ENCODE data around the gene NID2. TPM values are rescaled to one million over a fixed set of nuclear protein-coding genes. Genes with fewer than 3 reads are reported as not detected.

NID2 gene
- total and polyA plus RNA-seq, 4 donors, result 3.4 to 116 (median 7.8) TPM

DNA sequence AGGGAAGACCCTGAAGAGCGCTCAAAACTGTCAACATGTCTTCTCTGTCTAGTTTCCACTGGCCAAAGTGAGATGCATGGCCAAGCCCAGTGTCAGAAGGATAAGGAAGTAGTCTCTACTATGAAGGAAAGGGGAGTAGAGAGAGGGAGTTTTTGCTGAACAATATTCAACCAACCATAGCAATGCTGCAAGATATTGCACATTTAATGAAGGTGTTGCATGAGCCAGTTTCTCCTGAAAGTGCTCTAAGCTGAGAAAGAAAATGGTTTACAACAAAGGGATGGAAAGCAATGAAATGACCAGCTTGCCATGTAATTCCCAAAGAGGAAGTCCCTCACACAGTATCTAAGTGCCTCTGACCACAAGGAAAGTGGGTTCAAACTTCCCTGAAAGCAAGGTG lies 40.0 kb upstream of the NID2 start:
- Histone ChIP-seq H3K36me3 (ENCODE audit: control insufficient read depth in 4 of 4, insufficient read depth in 4 of 4, low read length in 4 of 4) (no peaks in the 10 kb centered on the region), H3K9ac (ENCODE audit: insufficient read depth in 1 of 2, low read length in 2 of 2) (no peak overlapping the region), H3K27ac (ENCODE audit: low read depth in 1 of 2, low read length in 1 of 2) (no peak overlapping the region), H3K27me3 (ENCODE audit: control insufficient read depth in 3 of 3, insufficient read depth in 3 of 3, low read length in 2 of 3) (no peaks in the 10 kb centered on the region), H3K4me1 (ENCODE audit: control insufficient read depth in 5 of 5, insufficient read depth in 5 of 5, low read length in 5 of 5) (peaks cover 0 to 13% (median 4%) of the 10 kb centered on the region in 5 donors), H3K9me3 (ENCODE audit: control insufficient read depth in 4 of 4, insufficient read depth in 3 of 4, low read length in 3 of 4) (no peaks in the 10 kb centered on the region), H3K4me3 (no peak overlapping the region)
- TF ChIP-seq, protein P1, sequence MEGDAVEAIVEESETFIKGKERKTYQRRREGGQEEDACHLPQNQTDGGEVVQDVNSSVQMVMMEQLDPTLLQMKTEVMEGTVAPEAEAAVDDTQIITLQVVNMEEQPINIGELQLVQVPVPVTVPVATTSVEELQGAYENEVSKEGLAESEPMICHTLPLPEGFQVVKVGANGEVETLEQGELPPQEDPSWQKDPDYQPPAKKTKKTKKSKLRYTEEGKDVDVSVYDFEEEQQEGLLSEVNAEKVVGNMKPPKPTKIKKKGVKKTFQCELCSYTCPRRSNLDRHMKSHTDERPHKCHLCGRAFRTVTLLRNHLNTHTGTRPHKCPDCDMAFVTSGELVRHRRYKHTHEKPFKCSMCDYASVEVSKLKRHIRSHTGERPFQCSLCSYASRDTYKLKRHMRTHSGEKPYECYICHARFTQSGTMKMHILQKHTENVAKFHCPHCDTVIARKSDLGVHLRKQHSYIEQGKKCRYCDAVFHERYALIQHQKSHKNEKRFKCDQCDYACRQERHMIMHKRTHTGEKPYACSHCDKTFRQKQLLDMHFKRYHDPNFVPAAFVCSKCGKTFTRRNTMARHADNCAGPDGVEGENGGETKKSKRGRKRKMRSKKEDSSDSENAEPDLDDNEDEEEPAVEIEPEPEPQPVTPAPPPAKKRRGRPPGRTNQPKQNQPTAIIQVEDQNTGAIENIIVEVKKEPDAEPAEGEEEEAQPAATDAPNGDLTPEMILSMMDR (IDR thresholded peaks at IDR 0.05; ENCODE audit: control extremely low read depth, extremely low read depth), result no peak
- DNase-seq (no peak), ATAC-seq (ENCODE audit: insufficient read depth, low FRiP score) (no peak)
- WGBS, 2 donors, result 93 to 97% methylated on average over 1 of the region's 1 CpG

DNA sequence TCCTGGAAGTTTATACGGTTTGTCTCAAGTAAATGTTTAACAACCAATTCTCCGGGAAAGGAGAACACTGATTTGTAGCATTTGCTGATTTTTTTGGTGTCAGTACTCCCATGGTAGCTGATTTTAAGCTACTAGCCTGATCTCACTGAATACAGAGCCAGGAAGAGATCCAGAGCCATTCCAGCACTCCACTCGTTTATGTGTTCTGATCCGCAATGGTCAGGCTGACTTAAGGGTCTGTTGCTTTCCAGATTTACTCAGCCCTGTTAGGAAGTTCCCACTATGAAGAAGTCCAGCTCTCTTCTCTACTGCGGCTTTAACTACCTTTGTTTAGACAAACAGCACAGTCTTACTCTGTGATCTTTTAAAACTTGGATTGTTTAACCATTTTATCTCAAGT lies 38.0 kb upstream of the NID2 start:
- 55 to 71% methylated on average over 5 of the region's 5 CpGs for WGBS, 2 donors
- TF ChIP-seq, protein P1 (IDR thresholded peaks at IDR 0.05; ENCODE audit: control extremely low read depth, extremely low read depth), result no peak
- H3K36me3 ChIP-seq (ENCODE audit: control insufficient read depth in 4 of 4, insufficient read depth in 4 of 4, low read length in 4 of 4), result no peaks in the 10 kb centered on the region
- no peak overlapping the region for H3K4me3 ChIP-seq
- H3K9me3 ChIP-seq (ENCODE audit: control insufficient read depth in 4 of 4, insufficient read depth in 3 of 4, low read length in 3 of 4), result no peaks in the 10 kb centered on the region
- no peak overlapping the region for H3K9ac ChIP-seq (ENCODE audit: insufficient read depth in 1 of 2, low read length in 2 of 2)
- DNase-seq (peak in 1 of 3 donors; percentile 27), ATAC-seq (ENCODE audit: insufficient read depth, low FRiP score) (no peak)
- H3K27ac ChIP-seq (ENCODE audit: low read depth in 1 of 2, low read length in 1 of 2), result no peak overlapping the region
- H3K4me1 ChIP-seq (ENCODE audit: control insufficient read depth in 5 of 5, insufficient read depth in 5 of 5, low read length in 5 of 5), result peaks cover 0 to 20% (median 4%) of the 10 kb centered on the region in 5 donors
- H3K27me3 ChIP-seq (ENCODE audit: control insufficient read depth in 3 of 3, insufficient read depth in 3 of 3, low read length in 2 of 3), result no peaks in the 10 kb centered on the region

DNA sequence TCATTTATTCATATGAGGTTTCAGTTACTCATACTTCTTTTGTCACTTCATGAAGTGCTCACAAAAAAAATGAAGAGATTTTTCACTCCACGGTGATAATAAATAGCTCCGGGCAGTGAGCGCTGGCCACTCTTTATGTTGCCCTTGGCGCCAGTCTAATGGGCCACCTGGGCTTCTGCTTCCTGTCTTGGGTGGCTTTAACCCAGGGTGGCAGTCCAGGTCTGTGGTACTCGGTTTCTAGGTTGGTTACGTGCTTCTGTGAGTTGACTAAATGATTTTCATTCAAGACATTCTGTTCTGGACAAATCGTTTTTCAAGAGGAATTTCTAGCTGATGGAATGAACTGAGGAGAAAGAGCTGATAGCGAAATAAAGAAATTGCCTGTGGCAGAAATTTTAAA lies 34.6 kb upstream of the NID2 start:
- H3K36me3 ChIP-seq (ENCODE audit: control insufficient read depth in 4 of 4, insufficient read depth in 4 of 4, low read length in 4 of 4), result no peaks in the 10 kb centered on the region
- H3K9ac ChIP-seq (ENCODE audit: insufficient read depth in 1 of 2, low read length in 2 of 2), result no peak overlapping the region
- H3K9me3 ChIP-seq (ENCODE audit: control insufficient read depth in 4 of 4, insufficient read depth in 3 of 4, low read length in 3 of 4), result no peaks in the 10 kb centered on the region
- TF ChIP-seq, protein P1 (IDR thresholded peaks at IDR 0.05; ENCODE audit: control extremely low read depth, extremely low read depth), result no peak
- DNase-seq (no peak), ATAC-seq (ENCODE audit: insufficient read depth, low FRiP score) (no peak)
- H3K4me3 ChIP-seq, result no peak overlapping the region
- no peak overlapping the region for H3K27ac ChIP-seq (ENCODE audit: low read depth in 1 of 2, low read length in 1 of 2)
- 90 to 94% methylated on average over 8 of the region's 8 CpGs for WGBS, 2 donors
- no peaks in the 10 kb centered on the region for H3K27me3 ChIP-seq (ENCODE audit: control insufficient read depth in 3 of 3, insufficient read depth in 3 of 3, low read length in 2 of 3)
- H3K4me1 ChIP-seq (ENCODE audit: control insufficient read depth in 5 of 5, insufficient read depth in 5 of 5, low read length in 5 of 5), result peaks cover 0 to 14% (median 0%) of the 10 kb centered on the region in 5 donors

DNA sequence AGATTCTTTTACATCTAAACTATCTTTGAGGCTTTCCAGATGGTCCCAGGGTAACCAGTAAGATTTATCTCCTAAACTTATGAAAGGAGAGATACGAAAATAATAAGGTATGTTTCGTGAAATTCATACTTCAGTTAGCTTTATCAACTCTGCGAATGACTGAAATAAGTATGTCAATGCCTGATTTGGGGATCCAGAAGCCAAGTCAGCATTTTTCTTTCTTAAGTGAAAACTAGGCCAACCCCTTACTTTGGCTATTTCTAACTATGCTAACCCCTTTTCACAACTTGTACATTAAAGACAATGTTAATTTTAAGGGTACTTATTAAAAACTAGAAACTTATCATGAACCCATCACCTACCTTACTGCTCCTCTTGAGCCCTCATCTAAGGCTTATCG lies 26.9 kb upstream of the NID2 start:
- Histone ChIP-seq H3K36me3 (ENCODE audit: control insufficient read depth in 4 of 4, insufficient read depth in 4 of 4, low read length in 4 of 4) (no peaks in the 10 kb centered on the region), H3K4me3 (no peak overlapping the region), H3K9me3 (ENCODE audit: control insufficient read depth in 4 of 4, insufficient read depth in 3 of 4, low read length in 3 of 4) (no peaks in the 10 kb centered on the region), H3K27me3 (ENCODE audit: control insufficient read depth in 3 of 3, insufficient read depth in 3 of 3, low read length in 2 of 3) (no peaks in the 10 kb centered on the region), H3K9ac (ENCODE audit: insufficient read depth in 1 of 2, low read length in 2 of 2) (no peak overlapping the region), H3K4me1 (ENCODE audit: control insufficient read depth in 5 of 5, insufficient read depth in 5 of 5, low read length in 5 of 5) (peaks cover 0 to 2% (median 0%) of the 10 kb centered on the region in 5 donors), H3K27ac (ENCODE audit: low read depth in 1 of 2, low read length in 1 of 2) (no peak overlapping the region)
- ATAC-seq (ENCODE audit: insufficient read depth, low FRiP score) (no peak), DNase-seq (no peak)
- TF ChIP-seq, protein P1 (IDR thresholded peaks at IDR 0.05; ENCODE audit: control extremely low read depth, extremely low read depth), result no peak
- 94 to 97% methylated on average over 4 of the region's 4 CpGs for WGBS, 2 donors
